HG03025 (cell line): ENCODE measurements around the gene DOCK1.

Experiments
- ATAC-seq: cut with Tn5 transposase; IDR thresholded peaks from one replicate; pipeline ENCODE4 v1.9.1; 2021; ENCODE audit warnings: mild to moderate bottlenecking, moderate library complexity; ENCODE audit not compliant: unreplicated experiment, low FRiP score

DOCK1 gene

GRCh38 chr10:127153181-127153580, 248.0 kb downstream of the DOCK1 start:
- ATAC-seq, result no peak

DNA sequence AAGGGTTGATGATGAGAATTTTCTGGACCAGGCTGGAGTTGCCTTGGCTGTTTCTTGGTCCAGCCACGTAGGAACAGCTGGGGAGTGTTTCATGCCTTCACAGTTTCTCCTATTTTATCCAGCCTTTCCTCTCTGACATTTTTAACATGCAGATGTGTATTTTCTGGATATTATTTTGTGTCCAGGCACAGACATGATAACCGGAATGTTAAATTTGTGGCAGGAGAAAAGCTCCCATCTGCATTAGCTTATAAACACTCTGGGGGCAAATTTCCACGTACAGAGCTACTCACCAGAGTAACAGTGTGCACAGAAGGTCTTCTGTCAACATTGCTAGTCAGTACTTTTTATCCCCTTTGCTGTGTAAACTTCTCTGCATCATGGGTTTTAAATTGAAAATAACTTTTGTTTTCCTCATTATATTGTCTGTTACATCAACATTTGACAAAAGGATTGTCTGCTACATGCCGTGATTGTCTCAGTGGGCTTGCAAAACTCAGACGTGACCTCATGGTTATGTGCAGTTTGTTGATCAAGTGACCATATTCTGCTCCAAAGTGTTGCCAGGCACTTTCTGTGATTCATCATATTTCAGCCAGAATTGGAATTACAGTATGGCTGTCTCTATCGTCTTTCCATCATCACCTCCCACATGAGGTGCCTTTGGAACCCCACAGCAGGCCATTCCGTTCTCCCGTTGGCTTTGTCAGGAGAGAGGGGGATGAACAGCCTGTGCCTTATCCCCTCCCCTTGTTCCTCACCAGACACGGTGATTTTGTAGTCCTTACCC, 249.8 kb downstream of the DOCK1 start:
- no peak for ATAC-seq

DNA sequence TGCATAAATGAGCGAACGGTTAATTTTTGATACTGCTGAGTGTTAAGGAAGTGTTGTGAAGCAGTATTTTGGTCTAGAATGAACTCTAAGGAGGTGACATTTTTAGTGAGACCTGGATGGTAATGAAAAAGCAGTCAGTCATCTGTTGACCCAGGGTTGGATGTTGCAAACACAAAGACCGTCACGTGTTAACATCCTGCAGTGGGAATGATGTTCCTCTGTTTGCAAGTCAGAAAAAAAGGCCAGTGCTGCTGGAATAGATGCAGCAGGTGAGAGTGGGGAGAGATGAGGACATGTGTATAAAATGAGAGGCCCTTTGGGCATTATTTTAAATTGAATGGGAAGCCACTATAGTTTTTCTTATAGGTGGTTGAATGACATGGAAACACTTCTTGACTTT, 251.9 kb downstream of the DOCK1 start:
- ATAC-seq, result no peak

DNA sequence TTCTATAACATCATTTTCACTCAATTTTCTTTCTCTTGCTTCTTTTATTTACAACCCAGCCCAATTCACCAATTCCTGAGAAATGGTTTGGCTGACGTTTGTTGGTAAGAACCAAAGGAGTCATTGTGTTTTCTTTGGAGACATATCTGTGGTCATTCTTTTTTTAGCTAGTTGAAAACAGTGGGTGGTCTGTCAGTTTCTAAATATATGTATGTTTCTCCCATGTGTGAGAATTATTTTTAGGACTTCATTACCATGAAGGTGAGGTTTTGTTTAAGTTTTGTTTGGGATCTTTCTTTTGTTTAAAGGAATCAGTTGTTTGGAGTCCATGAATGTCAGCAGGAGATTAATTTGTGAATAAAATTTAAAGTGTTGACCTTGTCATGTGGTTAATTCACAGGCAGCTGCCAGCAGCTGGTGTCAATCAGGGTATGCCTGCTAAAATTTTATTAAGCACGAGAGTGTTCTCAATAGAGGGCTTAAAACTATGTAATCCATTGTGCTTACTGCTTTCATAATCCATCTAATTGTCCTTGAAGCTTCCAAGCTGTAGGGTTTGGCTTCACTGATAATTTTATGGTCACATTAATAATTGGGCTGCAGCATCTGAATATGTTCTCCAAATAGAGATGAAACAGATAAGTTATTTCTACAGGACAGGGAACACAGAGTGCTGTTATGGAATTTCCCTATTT, 252.4 kb downstream of the DOCK1 start:
- ATAC-seq, result no peak

DNA sequence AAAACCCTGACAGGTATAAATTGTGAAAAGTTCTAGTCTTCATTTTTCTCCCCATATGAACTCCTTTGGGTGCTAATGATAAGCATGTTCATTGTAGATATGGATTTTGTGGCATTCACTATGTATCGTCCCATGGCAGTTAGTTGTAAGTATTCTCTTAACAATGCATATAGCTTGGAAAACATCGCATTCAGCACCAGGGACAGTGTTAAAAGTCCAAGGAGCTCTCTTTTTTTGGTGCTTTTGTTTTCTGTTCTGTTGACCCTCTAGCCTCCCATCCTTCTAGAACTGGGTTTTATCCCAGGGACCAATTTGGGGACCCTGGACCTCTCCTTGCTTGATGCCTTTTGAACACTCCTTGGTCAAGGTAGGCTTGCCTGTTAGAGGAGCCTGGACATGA, 253.4 kb downstream of the DOCK1 start:
- ATAC-seq, result no peak

- ATAC-seq, result no peak
Observed at GRCh38 chr10:127159648-127160245, 254.5 kb downstream of the DOCK1 start.

DNA sequence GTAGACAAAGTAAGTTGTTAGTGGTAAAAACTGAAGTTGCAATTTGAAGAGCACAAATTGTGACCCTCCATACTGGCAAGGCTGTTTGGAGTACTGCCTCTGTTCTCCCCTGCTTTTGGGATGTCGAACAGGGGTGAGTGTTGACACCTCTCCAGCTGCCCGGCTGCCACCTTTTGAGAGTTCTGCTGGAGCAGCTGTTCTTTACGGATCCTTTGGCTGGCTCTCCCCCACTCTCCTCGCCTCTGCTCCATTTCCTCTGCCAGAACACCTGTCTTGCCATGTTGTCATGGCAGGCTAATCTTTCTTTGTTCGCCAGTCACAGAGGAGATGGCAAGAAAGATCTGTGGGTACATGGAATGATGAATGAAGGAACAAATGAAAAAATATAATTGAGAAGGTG, 256.3 kb downstream of the DOCK1 start:
- ATAC-seq, result no peak

DNA sequence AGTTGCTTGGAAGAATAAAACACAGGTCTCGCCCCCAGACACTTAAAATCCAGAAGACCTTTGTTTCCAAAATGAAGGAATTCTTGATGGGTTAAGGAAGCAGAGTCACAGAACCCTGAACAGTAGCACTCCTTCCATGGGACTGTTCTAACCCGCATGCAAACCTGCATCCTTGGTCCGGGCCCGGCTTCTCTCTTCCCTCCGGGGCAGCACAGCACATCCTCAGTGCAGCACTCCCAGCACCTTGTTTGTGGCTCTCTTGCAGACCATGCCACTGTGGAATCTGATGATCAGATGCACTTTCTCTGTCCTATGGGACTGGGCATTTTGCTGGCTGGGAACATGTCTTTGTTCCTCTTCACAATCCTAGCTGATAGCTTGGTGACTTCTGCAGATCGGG, 257.6 kb downstream of the DOCK1 start:
- no peak for ATAC-seq

DNA sequence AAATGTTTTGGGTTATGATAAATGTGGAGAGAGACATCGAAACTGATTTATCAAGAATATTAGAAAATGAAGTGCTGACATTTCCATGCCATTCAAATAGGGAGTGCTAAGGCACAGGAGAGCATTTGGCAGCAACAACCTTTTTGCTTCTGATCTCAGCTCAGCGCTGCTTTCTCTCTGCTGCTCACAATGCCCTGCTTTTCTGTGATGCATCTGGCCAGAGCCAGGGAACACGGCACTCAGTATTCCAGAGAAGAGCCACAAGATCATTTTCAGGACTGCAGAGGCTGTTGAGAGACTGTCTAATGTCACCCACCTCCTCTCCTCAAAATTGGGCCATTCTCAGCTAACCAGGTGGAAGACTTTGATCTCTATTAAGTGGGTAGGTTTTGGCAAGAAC, 263.0 kb downstream of the DOCK1 start:
- no peak for ATAC-seq

GRCh38 chr10:127174866-127175265, 269.6 kb downstream of the DOCK1 start:
- no peak for ATAC-seq

DNA sequence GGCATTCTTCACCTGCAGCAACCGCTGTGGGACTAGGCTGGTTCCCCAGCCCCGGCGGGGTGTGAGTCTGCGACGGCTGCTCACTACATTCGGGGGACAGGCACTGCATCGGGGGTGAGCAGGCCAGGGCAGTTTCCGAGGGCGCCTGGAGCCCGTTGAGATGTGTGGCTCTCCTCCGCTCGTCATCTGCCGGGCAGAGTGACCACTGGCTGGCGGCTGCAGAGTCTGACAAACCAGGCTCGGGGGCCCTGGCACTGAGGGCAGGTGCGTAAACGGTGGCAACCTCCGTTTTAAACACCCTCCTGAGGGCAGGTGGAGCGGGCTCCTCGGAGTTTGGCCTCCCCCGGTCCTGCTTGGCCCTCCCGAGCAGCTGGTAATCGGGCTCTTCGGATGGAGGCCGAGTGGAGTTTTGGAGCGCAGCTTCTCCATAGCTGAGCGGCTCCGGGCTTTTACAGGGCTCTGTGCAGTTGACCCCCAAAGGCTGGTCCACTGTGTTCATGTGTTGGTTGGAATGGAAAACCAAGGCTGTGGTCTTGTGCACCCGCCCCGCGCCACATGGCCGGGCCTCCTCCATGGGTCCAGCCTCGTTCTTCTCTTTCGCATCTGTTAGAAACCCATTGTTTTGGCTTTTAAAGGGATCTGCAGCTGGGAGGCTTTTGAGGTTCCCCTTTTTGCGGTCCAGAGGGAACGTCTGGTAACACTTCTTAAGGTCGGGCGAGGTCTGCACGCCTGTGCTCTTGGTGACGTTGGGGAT, 270.3 kb downstream of the DOCK1 start:
- ATAC-seq, result no peak

DNA sequence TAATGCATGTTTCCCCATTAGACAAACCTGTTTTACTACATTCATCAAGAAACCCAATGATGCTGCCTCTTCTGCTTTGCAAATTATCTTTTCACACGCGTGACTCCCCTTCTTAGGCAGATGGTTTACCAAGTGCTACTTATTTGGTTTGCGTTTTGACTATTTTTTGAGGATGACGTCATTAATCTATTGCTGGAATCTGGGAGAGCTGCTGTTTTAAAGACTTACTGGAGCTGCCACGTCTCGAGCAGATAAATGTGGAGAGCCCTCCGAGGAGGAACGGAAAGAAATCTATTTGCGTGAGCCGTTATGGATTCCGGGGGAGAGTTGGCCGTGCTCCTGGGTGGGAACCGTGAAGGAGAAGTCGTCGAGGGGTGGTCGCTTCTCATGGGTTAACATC, 271.4 kb downstream of the DOCK1 start:
- no peak for ATAC-seq

GRCh38 chr10:127179612-127180250, 274.5 kb downstream of the DOCK1 start:
- ATAC-seq, result no peak

DNA sequence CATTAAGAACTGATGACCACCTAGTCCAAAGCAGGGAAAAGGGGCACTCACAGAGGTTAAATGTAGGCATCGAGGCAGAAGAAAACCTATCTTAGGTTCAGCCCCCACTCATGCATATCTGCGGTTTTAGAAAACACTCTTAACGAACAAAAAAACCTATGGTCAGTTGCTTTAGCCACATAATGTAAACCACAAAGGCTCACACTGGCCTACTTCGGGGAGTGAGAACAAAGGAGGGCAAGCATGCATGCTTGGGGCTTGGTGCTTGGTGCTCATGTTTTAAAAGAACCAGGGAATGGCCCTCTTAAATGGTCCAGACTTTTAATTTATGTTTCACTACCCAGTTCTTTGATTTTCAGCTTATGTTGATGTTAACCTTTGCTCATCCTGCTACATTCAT, 276.9 kb downstream of the DOCK1 start:
- ATAC-seq, result no peak

DNA sequence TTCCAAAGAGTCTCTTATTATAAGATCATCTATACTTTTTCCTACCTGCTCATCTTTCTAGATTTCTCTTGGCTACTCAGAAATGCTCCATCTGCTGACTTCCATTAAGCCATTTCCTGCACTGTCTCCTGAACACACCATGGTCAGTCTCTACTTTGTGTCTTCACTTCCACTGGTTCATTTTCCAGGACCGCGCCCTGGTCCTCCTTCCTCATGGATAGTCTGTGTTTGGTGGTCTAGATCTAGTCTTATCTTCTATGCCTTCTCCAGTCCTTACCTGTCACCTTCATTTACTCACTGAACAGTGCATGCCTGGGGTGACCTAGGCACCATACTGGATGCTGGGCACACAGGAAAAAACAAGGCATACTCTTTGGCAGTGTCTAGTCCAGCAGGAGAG, 279.4 kb downstream of the DOCK1 start:
- ATAC-seq, result no peak

- no peak for ATAC-seq
Observed at GRCh38 chr10:127186813-127187212, 281.6 kb downstream of the DOCK1 start.

GRCh38 chr10:127189226-127189625, 284.0 kb downstream of the DOCK1 start:
- ATAC-seq, result no peak

DNA sequence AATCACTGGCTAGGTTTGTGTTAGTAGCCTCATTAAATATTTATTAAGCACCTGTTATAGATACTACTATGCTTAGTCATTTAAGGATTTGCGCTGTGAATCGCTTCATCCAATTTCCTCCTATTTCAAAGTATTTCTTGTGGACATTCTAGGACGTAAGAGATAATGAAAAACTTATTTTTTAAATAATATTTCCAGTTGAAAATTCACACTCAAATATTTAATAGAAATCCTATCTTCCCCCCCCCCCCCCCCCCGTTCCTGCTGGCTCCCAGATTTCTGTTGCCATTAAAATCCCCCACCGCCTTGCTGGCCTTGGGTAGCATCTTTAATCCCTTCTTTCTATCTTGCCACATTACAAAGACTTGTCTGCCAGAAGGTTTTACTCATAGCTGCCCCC, 285.2 kb downstream of the DOCK1 start:
- no peak for ATAC-seq

DNA sequence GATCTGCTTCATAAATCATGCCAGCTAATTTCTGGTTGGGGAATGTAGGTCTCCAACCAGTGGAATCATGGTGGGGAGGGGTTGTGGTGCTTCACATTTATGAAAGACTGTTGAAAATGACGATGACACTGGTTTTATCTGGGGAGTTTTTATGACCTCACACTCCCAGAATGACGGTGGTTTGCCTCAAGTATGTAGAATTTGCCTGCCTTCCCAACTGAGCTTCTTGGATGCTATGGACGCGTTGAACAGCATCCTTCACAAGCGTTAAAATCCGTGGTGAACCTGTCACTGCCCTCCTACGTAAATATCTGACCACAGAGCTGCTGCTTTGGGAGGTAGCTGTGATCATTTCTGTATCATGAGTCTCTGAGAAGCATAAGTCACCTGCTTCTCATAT, 287.9 kb downstream of the DOCK1 start:
- ATAC-seq, result no peak

DNA sequence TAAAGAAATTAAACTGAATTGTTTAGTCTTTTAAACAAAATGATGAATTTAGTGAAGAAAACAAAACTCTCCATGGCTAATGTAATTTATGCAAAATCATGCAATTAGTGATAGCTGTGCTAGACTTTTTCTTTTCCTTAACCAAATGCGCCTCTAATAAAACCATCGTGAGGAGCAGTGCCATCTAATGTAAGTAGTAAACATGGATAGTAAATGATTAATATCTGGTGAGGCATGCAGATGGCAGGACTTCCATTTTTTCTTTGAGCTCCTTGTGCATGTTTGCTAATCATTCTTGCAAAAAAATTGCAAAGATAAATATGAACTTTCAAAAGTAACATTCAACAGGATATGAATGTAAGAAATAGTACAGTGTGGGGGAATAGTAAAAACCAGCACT, 288.9 kb downstream of the DOCK1 start:
- no peak for ATAC-seq

- ATAC-seq, result no peak
Observed at GRCh38 chr10:127194599-127194998, 289.4 kb downstream of the DOCK1 start.
